NCI-H345 (cell line): ENCODE data around the gene TMEM92.

Experiments
- DNase-seq: peaks from one replicate; lab custom pipeline; 2025; lab: John Stamatoyannopoulos, UW

TMEM92 gene

GRCh38 chr17:50328363-50329325 is 54.4 kb downstream of the TMEM92 start:
- peak; percentile 38 for DNase-seq

GRCh38 chr17:50329716-50330115 is 55.5 kb downstream of the TMEM92 start:
- DNase-seq, result no peak

DNA sequence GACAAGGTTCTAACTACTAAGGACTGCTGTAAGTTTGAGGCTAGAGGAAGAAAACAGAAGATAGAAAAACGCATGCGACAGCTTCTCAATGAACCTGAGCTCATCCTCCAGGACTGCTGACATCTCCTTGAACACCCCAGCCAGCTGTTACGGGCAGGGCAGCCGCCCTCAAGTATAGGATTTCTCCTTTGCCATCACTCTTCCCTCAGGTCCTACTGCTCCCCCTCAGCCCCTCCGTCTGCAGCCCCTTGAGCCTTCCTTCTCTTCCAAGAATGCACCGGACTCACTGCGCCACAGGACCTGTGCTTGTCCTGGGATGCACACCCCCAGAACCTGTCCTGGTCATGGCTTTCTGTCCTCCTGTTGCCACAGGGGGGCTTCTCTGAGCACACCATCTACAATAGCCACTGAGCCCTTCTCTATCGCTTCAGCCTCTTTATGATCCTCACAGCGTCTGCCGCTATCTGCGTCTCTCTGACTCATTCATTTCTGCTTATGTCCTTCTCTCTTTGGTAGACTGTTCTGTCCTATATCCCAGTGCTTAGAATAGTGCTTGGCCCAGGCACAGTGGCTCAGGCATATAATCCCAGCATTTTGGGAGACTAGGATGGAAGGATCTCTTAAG is 56.0 kb downstream of the TMEM92 start:
- no peak for DNase-seq
